Psoas muscle (tissue), 8 donors: ENCODE data around the gene FAM149B1. TPM values are rescaled to one million over a fixed set of nuclear protein-coding genes. Genes with fewer than 3 reads are reported as not detected.
A peak's percentile ranks its signal among the peaks of the same experiment; 100 is the strongest.

Experiments
- ATAC-seq, 4 donors: fragments of 200-7000 bp; cut with Tn5 transposase; one replicate each; pipeline ENCODE4 v1.9.1; 2020; ENCODE audit warnings: moderate library complexity in 3 of 4, mild to moderate bottlenecking in 2 of 4
- DNase-seq, 2 donors: peaks; one replicate each; pipeline ENCODE4 v3.0.0-alpha.2; 2020
- H3K27ac ChIP-seq: fragments of 200-600 bp; one replicate; pipeline ENCODE4 v1.8.0; 2022
- H3K27me3 ChIP-seq, 3 donors: fragments of 200-600 bp in 1 of 3; one replicate each; pipeline versions ENCODE4 v1.6.1 to v1.8.0; 2013 to 2022; ENCODE audit warnings: low read length in 2 of 3, mild to moderate bottlenecking in 2 of 3, moderate library complexity in 1 of 3; ENCODE audit not compliant: insufficient read depth in 3 of 3
- H3K36me3 ChIP-seq, 2 donors: fragments of 200-600 bp in 1 of 2; one replicate each; pipeline versions ENCODE4 v1.6.1 to v1.8.0; 2013 to 2022; ENCODE audit warnings: low read depth in 1 of 2, mild to moderate bottlenecking in 1 of 2, moderate library complexity in 1 of 2; ENCODE audit not compliant: insufficient read depth in 1 of 2
- H3K4me1 ChIP-seq: fragments of 200-600 bp; one replicate; pipeline ENCODE4 v1.8.0; 2022
- H3K4me3 ChIP-seq: fragments of 200-600 bp; one replicate; pipeline ENCODE4 v1.8.0; 2022; ENCODE audit warnings: mild to moderate bottlenecking
- H3K9me3 ChIP-seq: fragments of 200-600 bp; one replicate; pipeline ENCODE4 v1.8.0; 2022
- WGBS, 3 donors: extraction: QIAGEN DNeasy Blood & Tissue Kit; methylation state at CpG; one replicate each; pipeline versions ENCODE4 v1.1.6 to v1.1.7; 2013; 5-methylcytosine and 5-hydroxymethylcytosine counted together
- intact Hi-C, 2 donors: fragments of 100-400 bp; cut with DNase I; formaldehyde crosslinking; loops; one replicate each; pipeline versions ENCODE4 v1.11.0 to v1.14.2; 2022
- polyA plus RNA-seq, 3 donors: library from polyadenylated mRNA; stranded (reverse); fragments of 200-250 nt; gene quantifications; one replicate each; pipeline ENCODE4 v1.2.3, GENCODE V29; 2013
- total RNA-seq, 4 donors: library from RNA; stranded (reverse); fragmentation: NEBNext Ultra II Directional in 2 of 4; extraction: Animal tissue kit (Norgen Biotek cat#: 25700) in 2 of 4; gene quantifications; one replicate each; pipeline versions ENCODE4 v1.2.1 to v1.2.4, GENCODE V29; 2021 to 2023
- TF ChIP-seq, protein P1 (sequence below): fragments of 200-600 bp; IDR thresholded peaks from one replicate; pipeline ENCODE4 v1.8.0; 2022; ENCODE audit warnings: antibody characterized with exemption
- donor health status: healthy with polysubstance abuse.
- donor health status: DM: no; HTN: no; CAD: no; lungs with moderate emphysema.
- donor health status: Bipolar disorder and iron deficiency.
- donor health status: healthy.
- donor health status: DM: yes; HTN: yes; CAD: no.
- donor health status: DM: no; HTN: no; CAD: no.
- donor health status: DM: no; HTN: no; CAD: no.
- donor health status: DM: yes; HTN: yes; CAD: no.

The FAM149B1 gene
- total and polyA plus RNA-seq, 7 donors = 8.2 to 18.1 (median 10.8) TPM

DNA sequence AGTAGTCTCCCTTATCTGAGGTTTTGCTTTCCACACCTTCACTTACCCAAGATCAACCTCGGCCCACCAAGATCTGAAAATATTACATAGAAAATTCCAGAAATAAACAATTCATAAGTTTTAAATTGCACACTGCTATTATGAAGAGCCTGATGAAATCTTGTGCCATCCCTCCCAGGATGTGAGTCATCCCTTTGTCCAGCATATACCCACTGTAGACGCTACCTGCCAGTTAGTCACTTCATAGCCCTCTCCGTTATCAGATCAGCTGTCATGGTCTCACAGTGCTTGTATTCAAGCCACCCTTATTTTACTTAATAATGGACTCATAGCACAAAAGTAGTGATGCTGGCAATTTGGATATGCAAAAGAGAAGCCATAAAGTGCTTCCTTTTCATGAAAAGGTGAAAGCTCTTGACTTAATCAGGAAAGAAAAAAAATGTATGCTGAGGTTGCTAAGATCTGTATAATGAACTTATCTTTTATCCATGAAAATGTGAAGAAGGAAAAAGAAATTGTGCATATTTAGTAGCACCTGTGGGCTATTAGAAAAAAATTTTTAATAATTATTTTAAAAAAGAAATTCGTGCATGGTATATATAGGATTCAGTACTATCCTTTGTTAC, 94.3 kb downstream of the FAM149B1 start:
- 67 to 80% (median 74%) methylated on average over 4 of the region's 4 CpGs for WGBS, 3 donors

DNA sequence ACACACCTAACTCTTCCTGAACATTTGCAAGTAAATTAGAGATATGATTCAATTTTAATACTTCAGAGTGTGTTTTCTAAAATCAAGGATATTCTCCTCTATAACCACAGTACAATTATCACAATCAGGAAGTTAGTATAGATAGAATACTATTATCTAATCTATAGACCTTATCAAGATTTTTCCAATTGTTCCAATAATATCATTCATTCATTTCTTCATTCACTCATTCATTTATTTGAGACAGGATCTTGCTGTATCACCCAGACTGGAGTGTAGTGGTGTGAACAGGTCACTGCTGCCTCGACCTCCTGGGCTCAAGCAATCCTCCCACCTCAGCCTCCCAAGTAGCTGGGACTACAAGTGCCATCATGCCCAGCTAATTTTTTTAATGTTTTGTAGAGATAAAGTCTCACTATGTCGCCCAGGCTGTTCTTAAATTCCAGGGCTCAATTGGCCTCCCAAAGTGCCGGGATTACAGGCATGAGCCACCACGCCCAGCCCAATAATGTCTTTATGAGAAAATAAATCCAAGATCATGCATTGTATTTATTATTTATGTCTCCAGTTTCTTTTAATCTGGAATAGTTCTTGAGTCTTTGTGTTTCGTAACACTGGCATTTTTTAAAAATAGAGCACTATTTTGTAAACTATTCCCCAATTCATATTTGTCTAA, 95.1 kb downstream of the FAM149B1 start:
- DNase-seq = no peak
- Histone ChIP-seq H3K4me3 (no peak overlapping the region), H3K27me3 (no peaks in the 10 kb centered on the region), H3K27ac (no peak overlapping the region), H3K36me3 (no peaks in the 10 kb centered on the region), H3K9me3 (no peaks in the 10 kb centered on the region), H3K4me1 (no peaks in the 10 kb centered on the region)
- WGBS, 3 donors = 67 to 74% (median 72%) methylated on average over 5 of the region's 5 CpGs
- TF ChIP-seq, protein P1, sequence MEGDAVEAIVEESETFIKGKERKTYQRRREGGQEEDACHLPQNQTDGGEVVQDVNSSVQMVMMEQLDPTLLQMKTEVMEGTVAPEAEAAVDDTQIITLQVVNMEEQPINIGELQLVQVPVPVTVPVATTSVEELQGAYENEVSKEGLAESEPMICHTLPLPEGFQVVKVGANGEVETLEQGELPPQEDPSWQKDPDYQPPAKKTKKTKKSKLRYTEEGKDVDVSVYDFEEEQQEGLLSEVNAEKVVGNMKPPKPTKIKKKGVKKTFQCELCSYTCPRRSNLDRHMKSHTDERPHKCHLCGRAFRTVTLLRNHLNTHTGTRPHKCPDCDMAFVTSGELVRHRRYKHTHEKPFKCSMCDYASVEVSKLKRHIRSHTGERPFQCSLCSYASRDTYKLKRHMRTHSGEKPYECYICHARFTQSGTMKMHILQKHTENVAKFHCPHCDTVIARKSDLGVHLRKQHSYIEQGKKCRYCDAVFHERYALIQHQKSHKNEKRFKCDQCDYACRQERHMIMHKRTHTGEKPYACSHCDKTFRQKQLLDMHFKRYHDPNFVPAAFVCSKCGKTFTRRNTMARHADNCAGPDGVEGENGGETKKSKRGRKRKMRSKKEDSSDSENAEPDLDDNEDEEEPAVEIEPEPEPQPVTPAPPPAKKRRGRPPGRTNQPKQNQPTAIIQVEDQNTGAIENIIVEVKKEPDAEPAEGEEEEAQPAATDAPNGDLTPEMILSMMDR = no peak
- intact Hi-C loops = no loop called here
- no peak for ATAC-seq

More for the DNA sequence above, 94.3 kb downstream of the FAM149B1 start:
- H3K36me3 ChIP-seq = no peaks in the 10 kb centered on the region
- intact Hi-C loops = no loop called here
- H3K27ac ChIP-seq = no peak overlapping the region
- ATAC-seq (no peak), DNase-seq (no peak)
- H3K4me1 ChIP-seq = no peaks in the 10 kb centered on the region
- no peaks in the 10 kb centered on the region for H3K9me3 ChIP-seq
- TF ChIP-seq, protein P1 = no peak
- no peaks in the 10 kb centered on the region for H3K27me3 ChIP-seq
- no peak overlapping the region for H3K4me3 ChIP-seq

DNA sequence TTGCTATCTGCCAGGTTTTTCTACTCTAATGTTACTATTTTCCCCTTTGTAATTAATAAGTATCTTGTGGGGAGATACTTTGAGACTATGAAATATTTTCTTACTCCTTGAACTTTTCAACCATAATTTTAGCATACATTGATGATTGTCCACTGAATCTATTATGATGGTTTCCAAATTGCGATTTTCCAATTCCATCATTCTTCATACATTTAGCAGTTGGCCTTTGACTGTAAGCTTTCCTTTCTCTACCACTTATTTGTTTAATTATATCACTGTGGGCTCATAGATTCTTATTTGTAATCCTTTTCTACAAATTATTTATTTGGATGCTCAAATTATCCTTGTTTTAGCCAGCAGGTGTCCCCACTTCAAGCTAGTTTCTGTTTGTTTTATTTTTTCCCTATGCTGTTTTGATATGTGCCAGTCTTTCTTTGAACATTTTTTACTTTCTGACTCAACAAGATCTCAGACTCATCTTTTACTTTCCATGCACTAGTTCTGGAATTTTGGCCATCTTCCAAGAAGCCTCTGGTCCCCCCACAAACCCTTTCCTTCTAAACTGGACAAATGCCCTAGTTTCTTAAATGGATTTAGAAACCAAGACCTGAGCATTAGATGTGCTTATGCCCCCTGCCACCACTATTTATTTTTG, 95.9 kb downstream of the FAM149B1 start:
- Histone ChIP-seq H3K27me3 (no peaks in the 10 kb centered on the region), H3K4me1 (no peaks in the 10 kb centered on the region), H3K36me3 (no peaks in the 10 kb centered on the region), H3K4me3 (no peak overlapping the region), H3K27ac (no peak overlapping the region), H3K9me3 (no peaks in the 10 kb centered on the region)
- ATAC-seq (no peak), DNase-seq (no peak)
- WGBS, 3 donors = 58 to 63% (median 60%) methylated on average over 1 of the region's 1 CpG
- TF ChIP-seq, protein P1 = peak; percentile 37
- intact Hi-C loops = no loop called here

DNA sequence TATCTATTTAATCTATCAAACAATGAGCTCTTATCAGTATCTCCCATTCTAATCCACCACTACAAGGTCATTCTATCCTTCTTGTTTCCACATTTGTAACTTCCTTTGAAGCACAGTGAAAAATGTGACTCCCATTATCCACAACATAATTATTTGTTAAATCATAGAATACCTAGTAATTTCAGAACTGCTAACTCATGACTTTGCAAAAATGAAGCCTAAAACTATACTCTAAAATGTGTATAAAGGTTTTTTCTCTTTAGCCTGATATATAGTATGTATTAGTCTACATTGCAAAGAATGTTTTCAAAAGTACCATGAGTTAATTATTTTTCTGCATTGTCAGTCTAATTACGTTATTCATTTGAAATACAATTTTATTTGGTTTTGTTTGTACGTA, 96.5 kb downstream of the FAM149B1 start:
- TF ChIP-seq, protein P1 = no peak
- WGBS, 3 donors = 89 to 96% (median 95%) methylated on average over 2 of the region's 2 CpGs
- intact Hi-C loops = no loop called here
- no peaks in the 10 kb centered on the region for H3K4me1 ChIP-seq
- ATAC-seq (no peak), DNase-seq (no peak)
- H3K27me3 ChIP-seq = no peaks in the 10 kb centered on the region
- H3K4me3 ChIP-seq = no peak overlapping the region
- no peaks in the 10 kb centered on the region for H3K36me3 ChIP-seq
- H3K27ac ChIP-seq = no peak overlapping the region
- H3K9me3 ChIP-seq = no peaks in the 10 kb centered on the region
